GM12878 (cell line): ENCODE results near the gene APOA4. TPM values are rescaled to one million over a fixed set of nuclear protein-coding genes. Genes with fewer than 3 reads are reported as not detected.

Experiments
- ATAC-seq: fragments of 200-7000 bp; cut with Tn5 transposase; 3 replicates; pipeline ENCODE4 v1.9.1; 2020; ENCODE audit warnings: mild to moderate bottlenecking, moderate library complexity
- BruUV-seq: library from RNA; stranded (reverse); fragments of 400-500 nt; replicated peaks from 2 replicates; lab custom pipeline; 2021; lab: Mats Ljungman, UMichigan
- CTCF ChIA-PET: fragments of 300-600 bp; sonication (Branson Sonifier 250); formaldehyde crosslinking; extraction: SDS; loops from one replicate; lab custom pipeline; 2021; ENCODE audit warnings: inconsistent platforms; lab: Yijun Ruan, JAX
- POLR2A ChIA-PET: fragments of 350-600 bp; formaldehyde crosslinking; extraction: SDS; loops from one replicate; lab custom pipeline; 2021; ENCODE audit warnings: inconsistent platforms; lab: Charles Lee
- RAD21 ChIA-PET: fragments of 300-600 bp; sonication (Branson Sonifier 250); formaldehyde crosslinking; loops from one replicate; lab custom pipeline; 2023; ENCODE audit warnings: antibody characterized with exemption; ENCODE audit not compliant: unreplicated experiment; lab: Charles Lee
- SMC1A ChIA-PET: fragments of 300-600 bp; sonication (Branson Sonifier 250); formaldehyde crosslinking; loops from one replicate; lab custom pipeline; 2023; ENCODE audit not compliant: unreplicated experiment, uncharacterized antibody; lab: Charles Lee
- DNase-seq: peaks from one replicate; pipeline ENCODE4 v3.0.0-alpha.2; 2011; ENCODE audit warnings: low read depth, low spot score
- FAIRE-seq: peaks from 3 replicates; lab custom pipeline; 2011; peaks lifted over from hg19 to GRCh38; lab: Jason Lieb, UNC
- H2AFZ ChIP-seq: 2 replicates; pipeline ENCODE4 v1.6.0; 2011; ENCODE audit warnings: low read depth, low read length, control low read depth; ENCODE audit not compliant: control insufficient read depth
- H3K27ac ChIP-seq: 2 replicates; pipeline ENCODE4 v1.5.1; 2011; ENCODE audit warnings: control low read depth; ENCODE audit not compliant: control insufficient read depth, insufficient read depth
- H3K27me3 ChIP-seq, 2 experiments: replicated peaks in 1 of 2; 2 replicates each; pipeline versions ENCODE4 v1.6.0 to v1.6.1; 2011; ENCODE audit warnings: low read length in 1 of 2; ENCODE audit not compliant: control insufficient read depth in 2 of 2, insufficient read depth in 2 of 2
- H3K36me3 ChIP-seq, 2 experiments: 2 replicates each; pipeline ENCODE4 v1.5.1; 2011; ENCODE audit warnings: low read length in 1 of 2; ENCODE audit not compliant: control insufficient read depth in 2 of 2, insufficient read depth in 2 of 2
- H3K4me1 ChIP-seq: 2 replicates; pipeline ENCODE4 v1.6.1; 2011; ENCODE audit warnings: mild to moderate bottlenecking, low read length, moderate library complexity, mixed read lengths; ENCODE audit not compliant: control insufficient read depth, insufficient read depth
- H3K4me2 ChIP-seq: 2 replicates; pipeline ENCODE4 v1.6.0; 2011; ENCODE audit warnings: control low read depth; ENCODE audit not compliant: control insufficient read depth, insufficient read depth
- H3K4me3 ChIP-seq: fragments of 200-600 bp; sonication (generic); 2 replicates; pipeline ENCODE4 v1.5.1; 2016
- H3K79me2 ChIP-seq: 2 replicates; pipeline ENCODE4 v1.6.0; 2011; ENCODE audit warnings: low read length; ENCODE audit not compliant: control insufficient read depth, insufficient read depth
- H3K9ac ChIP-seq: 2 replicates; pipeline ENCODE4 v1.8.0; 2011; ENCODE audit warnings: low read length, control low read depth, mixed read lengths; ENCODE audit not compliant: control insufficient read depth, insufficient read depth
- H3K9me3 ChIP-seq: replicated peaks from 3 replicates; pipeline ENCODE4 v1.5.1; 2011; ENCODE audit warnings: mild to moderate bottlenecking, low read length; ENCODE audit not compliant: control insufficient read depth, insufficient read depth
- H4K20me1 ChIP-seq: 2 replicates; pipeline ENCODE4 v1.6.0; 2011; ENCODE audit not compliant: control insufficient read depth, insufficient read depth
- CHD2 ChIP-seq: IDR thresholded peaks from 2 replicates; pipeline ENCODE4 v1.6.1; 2011; ENCODE audit warnings: low read depth, low read length, improper control_type of control experiment, borderline replicate concordance
- GATAD2B ChIP-seq: fragments of 450-650 bp; conservative IDR thresholded peaks from 2 replicates; pipeline ENCODE4 v1.6.1; 2017; ENCODE audit warnings: low read depth, mild to moderate bottlenecking, moderate library complexity
- KDM1A ChIP-seq: fragments of 200-600 bp; sonication (generic); IDR thresholded peaks from 2 replicates; pipeline ENCODE4 v1.6.1; 2016; ENCODE audit warnings: borderline replicate concordance
- KLF5 ChIP-seq: fragments of 450-650 bp; IDR thresholded peaks from 2 replicates; pipeline ENCODE4 v1.6.1; 2014; ENCODE audit warnings: mild to moderate bottlenecking; ENCODE audit not compliant: partially characterized antibody
- POLR2AphosphoS5 ChIP-seq: IDR thresholded peaks from 2 replicates; pipeline ENCODE4 v1.6.1; 2011; ENCODE audit warnings: mild to moderate bottlenecking, low read length, inconsistent platforms
- TBL1XR1 ChIP-seq: IDR thresholded peaks from 2 replicates; pipeline ENCODE4 v1.6.1; 2012; ENCODE audit warnings: low read depth, low read length, improper control_type of control experiment
- WGBS: methylation state at CpG from one replicate; pipeline ENCODE4 v1.1.6; 2016; ENCODE audit warnings: low lambda C conversion rate; ENCODE audit not compliant: insufficient replicate concordance, insufficient coverage; ENCODE audit errors: missing lambda C conversion rate; 5-methylcytosine and 5-hydroxymethylcytosine counted together
- in situ Hi-C: fragments of 300-500 bp; cut with MboI; formaldehyde crosslinking; loops from 9 replicates; pipeline ENCODE4 v1.14.3; 2018; ENCODE audit warnings: mixed read lengths
- intact Hi-C: fragments of 100-400 bp; cut with micrococcal nuclease; formaldehyde crosslinking; loops from one replicate; pipeline ENCODE4 v1.14.2; 2022; ENCODE audit not compliant: unreplicated experiment
- polyA plus RNA-seq, 11 experiments: library from polyadenylated mRNA; depleted of rRNA in 4 of 11; unstranded in 6 of 11; stranded (reverse) in 5 of 11; fragments of >200 nt; fragmentation: Nextera tagmentation in 4 of 11; fragmentation: Illumina TruSeq in 1 of 11; extraction: Ambion mirVana in 4 of 11; extraction: Trizol in 1 of 11; gene quantifications; 1 replicate in 1 of 11; 2 replicates in 10 of 11; pipeline versions ENCODE4 v1.2.1 to v1.2.3, GENCODE V29; 2011 to 2016; ENCODE audit warnings: inconsistent platforms in 2 of 11, missing spikeins in 2 of 11, low read depth in 1 of 11
- total RNA-seq, 4 experiments: library from RNA; depleted of rRNA in 3 of 4; stranded (reverse); fragments of >200 nt in 3 of 4; fragmentation: Illumina TruSeq in 1 of 4; extraction: Trizol in 1 of 4; gene quantifications; 2 replicates each; pipeline versions ENCODE4 v1.2.1 to v1.2.3, GENCODE V29; 2013 to 2021
- TF ChIP-seq, protein P1 (sequence below): IDR thresholded peaks from 2 replicates; pipeline ENCODE4 v1.6.1; 2012; ENCODE audit warnings: low read depth, low read length, improper control_type of control experiment
- TF ChIP-seq, protein P2 (sequence below): fragments of 450-650 bp; conservative IDR thresholded peaks from 2 replicates; pipeline ENCODE4 v1.6.1; 2017; ENCODE audit warnings: mild to moderate bottlenecking, moderate library complexity

The APOA4 gene
- total and polyA plus RNA-seq, 10 of the 15 experiments (the other 5 are each of a cell fraction or from before 2014, with no cell fraction given), result not detected

DNA sequence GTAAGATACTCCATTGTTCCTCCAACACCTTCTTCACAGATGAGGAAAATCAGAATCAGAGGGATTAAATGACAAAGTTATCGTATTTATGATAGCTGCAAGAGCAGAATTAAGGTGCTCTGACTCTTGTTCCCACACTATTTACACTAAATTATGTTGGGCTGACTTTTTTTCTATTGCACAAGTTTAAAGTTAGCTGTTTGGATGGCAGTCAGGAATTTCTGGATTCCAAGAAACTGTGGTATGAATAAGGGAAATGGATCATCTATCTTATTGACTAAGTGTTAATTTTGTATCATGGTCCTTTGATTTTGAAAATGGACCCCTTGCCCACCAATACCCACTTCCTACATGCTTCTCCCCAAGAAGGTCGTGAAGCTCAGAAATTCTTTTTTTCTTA lies 34.2 kb upstream of the APOA4 start:
- H3K79me2 ChIP-seq, result no peaks in the 10 kb centered on the region
- H3K4me2 ChIP-seq, result no peak overlapping the region
- ChIA-PET RAD21 (no interaction called here), SMC1A (no interaction called here), CTCF (interaction anchor here (1.2 to 2.1 kb wide), 3 partner anchors 22 to 369 kb away, joined by 4 to 6 read pairs (median 5); no protein-coding TSS in a partner anchor), POLR2A (no interaction called here)
- no peak overlapping the region for H3K9ac ChIP-seq
- 69% methylated on average over 2 of the region's 2 CpGs for WGBS
- H3K9me3 ChIP-seq, result no peaks in the 10 kb centered on the region
- H3K4me1 ChIP-seq, result peaks cover 21% of the 10 kb centered on the region
- intact Hi-C loops (no loop called here), in situ Hi-C loops (no loop called here)
- H3K27ac ChIP-seq, result no peak overlapping the region
- BruUV-seq, result no TSS peak
- H4K20me1 ChIP-seq, result no peaks in the 10 kb centered on the region
- H3K36me3 ChIP-seq, result peaks cover 3 to 9% of the 10 kb centered on the region in 2 experiments; a peak in 2 of 4 replicates
- no peak for DNase-seq
- H3K27me3 ChIP-seq, result no peaks in the 10 kb centered on the region
- no peak overlapping the region for H2AFZ ChIP-seq
- no peak for FAIRE-seq
- no peak for ATAC-seq
- H3K4me3 ChIP-seq, result no peak overlapping the region
- TF ChIP-seq CHD2 (no peak), POLR2AphosphoS5 (no peak), GATAD2B (no peak), KLF5 (no peak), TBL1XR1 (no peak), KDM1A (no peak)
- TF ChIP-seq, protein P1, sequence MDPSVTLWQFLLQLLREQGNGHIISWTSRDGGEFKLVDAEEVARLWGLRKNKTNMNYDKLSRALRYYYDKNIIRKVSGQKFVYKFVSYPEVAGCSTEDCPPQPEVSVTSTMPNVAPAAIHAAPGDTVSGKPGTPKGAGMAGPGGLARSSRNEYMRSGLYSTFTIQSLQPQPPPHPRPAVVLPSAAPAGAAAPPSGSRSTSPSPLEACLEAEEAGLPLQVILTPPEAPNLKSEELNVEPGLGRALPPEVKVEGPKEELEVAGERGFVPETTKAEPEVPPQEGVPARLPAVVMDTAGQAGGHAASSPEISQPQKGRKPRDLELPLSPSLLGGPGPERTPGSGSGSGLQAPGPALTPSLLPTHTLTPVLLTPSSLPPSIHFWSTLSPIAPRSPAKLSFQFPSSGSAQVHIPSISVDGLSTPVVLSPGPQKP, result no peak
- TF ChIP-seq, protein P2, sequence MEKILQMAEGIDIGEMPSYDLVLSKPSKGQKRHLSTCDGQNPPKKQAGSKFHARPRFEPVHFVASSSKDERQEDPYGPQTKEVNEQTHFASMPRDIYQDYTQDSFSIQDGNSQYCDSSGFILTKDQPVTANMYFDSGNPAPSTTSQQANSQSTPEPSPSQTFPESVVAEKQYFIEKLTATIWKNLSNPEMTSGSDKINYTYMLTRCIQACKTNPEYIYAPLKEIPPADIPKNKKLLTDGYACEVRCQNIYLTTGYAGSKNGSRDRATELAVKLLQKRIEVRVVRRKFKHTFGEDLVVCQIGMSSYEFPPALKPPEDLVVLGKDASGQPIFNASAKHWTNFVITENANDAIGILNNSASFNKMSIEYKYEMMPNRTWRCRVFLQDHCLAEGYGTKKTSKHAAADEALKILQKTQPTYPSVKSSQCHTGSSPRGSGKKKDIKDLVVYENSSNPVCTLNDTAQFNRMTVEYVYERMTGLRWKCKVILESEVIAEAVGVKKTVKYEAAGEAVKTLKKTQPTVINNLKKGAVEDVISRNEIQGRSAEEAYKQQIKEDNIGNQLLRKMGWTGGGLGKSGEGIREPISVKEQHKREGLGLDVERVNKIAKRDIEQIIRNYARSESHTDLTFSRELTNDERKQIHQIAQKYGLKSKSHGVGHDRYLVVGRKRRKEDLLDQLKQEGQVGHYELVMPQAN, result no peak
